Activated CD4-positive, alpha-beta memory T cell treated with anti-CD3 and anti-CD28 coated beads, Interleukin-2, amount 10 ng/mL, durations not matched to agents 7 days and 5 days (primary cell): ENCODE results near the gene TPM2. TPM values are rescaled to one million over a fixed set of nuclear protein-coding genes. Genes with fewer than 3 reads are reported as not detected.
"Not testable (repeated sequence)": the region's sequence is repeated elsewhere in the genome, so short reads cannot be mapped to it uniquely, and the experiment has no call there.

Source experiments
- CTCF ChIA-PET: fragments of 350-600 bp; sonication (Branson Sonifier 250); formaldehyde crosslinking; loops from one replicate; lab custom pipeline; 2021; ENCODE audit warnings: antibody characterized with exemption, inconsistent platforms; lab: Charles Lee
- POLR2A ChIA-PET: fragments of 350-600 bp; sonication (Branson Sonifier 250); formaldehyde crosslinking; loops from one replicate; lab custom pipeline; 2021; ENCODE audit warnings: antibody characterized with exemption; lab: Charles Lee
- DNase-seq: peaks from one replicate; pipeline ENCODE4 v3.0.0-alpha.2; 2020
- H3K27ac Mint-ChIP-seq: one replicate; pipeline ENCODE4 v1.8.0; 2021; ENCODE audit warnings: mild to moderate bottlenecking, mixed read lengths
- H3K27me3 Mint-ChIP-seq: one replicate; pipeline ENCODE4 v1.8.0; 2021; ENCODE audit warnings: mixed read lengths
- H3K36me3 Mint-ChIP-seq: one replicate; pipeline ENCODE4 v1.8.0; 2021; ENCODE audit warnings: low read depth, mixed read lengths
- H3K4me1 Mint-ChIP-seq: one replicate; pipeline ENCODE4 v1.8.0; 2021; ENCODE audit warnings: mixed read lengths
- H3K4me3 Mint-ChIP-seq: one replicate; pipeline ENCODE4 v1.8.0; 2021; ENCODE audit warnings: mild to moderate bottlenecking, mixed read lengths
- H3K9me3 Mint-ChIP-seq: one replicate; pipeline ENCODE4 v1.8.0; 2021; ENCODE audit warnings: mixed read lengths
- total RNA-seq, 2 experiments: library from RNA; stranded (reverse); gene quantifications; one replicate each; pipeline ENCODE4 v1.2.3, GENCODE V29; 2021

TPM2 gene
- total RNA-seq, 2 experiments from 2014 or later, result 8.9 to 9.2 TPM

DNA sequence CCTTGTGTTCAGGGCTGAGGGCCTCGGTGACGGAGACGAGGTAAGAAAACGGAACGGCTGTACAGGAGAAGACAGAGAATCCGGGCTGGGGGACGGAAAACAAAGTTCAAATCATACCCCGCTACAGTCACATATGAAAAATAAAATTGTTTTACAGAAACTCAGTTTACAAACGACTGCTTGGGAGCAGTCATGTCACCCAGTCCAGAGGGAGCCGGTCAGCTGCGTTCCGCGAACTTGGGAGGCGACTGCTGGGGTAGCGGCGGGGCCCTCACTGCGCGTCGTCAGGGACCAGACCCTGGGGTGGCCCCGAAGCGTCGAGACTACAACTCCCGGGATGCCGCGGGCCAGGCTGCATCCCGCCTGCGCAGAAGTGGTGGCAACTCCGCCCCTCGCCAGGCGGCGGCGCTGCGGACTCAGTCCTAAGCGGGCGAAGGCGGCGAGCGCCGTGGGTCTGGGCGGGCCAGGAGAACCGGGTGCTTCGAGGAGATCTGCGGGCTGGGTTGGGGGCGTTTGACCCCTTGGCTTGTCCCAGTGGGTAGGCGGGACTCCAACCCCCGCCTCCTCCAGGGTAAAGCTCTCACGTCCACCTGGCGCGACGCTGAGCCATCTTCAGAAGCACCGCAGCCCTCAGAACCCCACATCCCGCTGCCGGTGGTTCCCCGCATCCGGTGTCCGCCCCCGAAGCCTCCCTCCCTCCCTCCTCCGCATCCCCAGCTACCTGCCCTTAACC is 43.0 kb downstream of the TPM2 start:
- peak; percentile 93 for DNase-seq
- ChIA-PET POLR2A (interaction anchor here (0.6 to 8.7 kb wide), 20 partner anchors 8 to 575 kb away, joined by 3 to 257 read pairs (median 8); partner anchors contain the start of genes ARHGEF39, CCDC107, CD72 and CREB3), CTCF (interaction anchor here (0.5 to 7.4 kb wide), 25 partner anchors 11 to 1313 kb away, joined by 3 to 223 read pairs (median 6); partner anchors contain the start of genes ARHGEF39, CCDC107, CREB3 and GBA2)
- H3K4me3 Mint-ChIP-seq, result peak overlapping the region; percentile 88
- no peaks in the 10 kb centered on the region for H3K27me3 Mint-ChIP-seq
- H3K36me3 Mint-ChIP-seq, result peaks cover 51% of the 10 kb centered on the region
- peak overlapping the region; percentile 92 for H3K27ac Mint-ChIP-seq
- H3K9me3 Mint-ChIP-seq, result no peaks in the 10 kb centered on the region
- H3K4me1 Mint-ChIP-seq, result peaks cover 51% of the 10 kb centered on the region

DNA sequence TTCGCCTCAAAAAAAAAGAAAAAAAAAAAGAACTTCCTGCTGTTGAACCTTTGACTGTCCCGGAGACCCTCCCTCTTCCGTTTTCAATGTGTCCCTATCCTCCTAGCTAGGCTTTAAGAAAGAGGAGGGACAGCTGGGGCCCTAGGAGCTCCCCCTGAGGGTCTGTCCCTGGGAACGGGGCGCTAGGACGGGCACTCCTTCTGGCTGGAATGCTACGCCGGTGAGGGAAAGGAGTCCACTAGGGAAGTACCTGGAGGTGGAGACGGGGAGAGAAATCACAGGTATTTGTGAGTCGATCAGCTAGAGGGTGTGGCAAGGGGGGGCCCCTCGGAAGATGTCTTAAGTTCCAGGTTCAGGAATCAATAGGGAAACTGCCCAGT is 43.6 kb downstream of the TPM2 start:
- Mint-ChIP-seq H3K9me3 (no peaks in the 10 kb centered on the region), H3K27ac (peak overlapping the region; percentile 92), H3K36me3 (peaks cover 57% of the 10 kb centered on the region), H3K4me1 (peaks cover 49% of the 10 kb centered on the region), H3K4me3 (peak overlapping the region; percentile 88), H3K27me3 (no peaks in the 10 kb centered on the region)
- DNase-seq, result no peak
- ChIA-PET CTCF (interaction anchor here (1.3 to 7.4 kb wide), 16 partner anchors 11 to 166 kb away, joined by 4 to 223 read pairs (median 11); partner anchors contain the start of genes ARHGEF39, CCDC107, CREB3 and GBA2), POLR2A (interaction anchor here (0.6 to 8.7 kb wide), 14 partner anchors 15 to 567 kb away, joined by 3 to 257 read pairs (median 12); partner anchors contain the start of genes ARHGEF39, CCDC107, CD72 and CREB3)

DNA sequence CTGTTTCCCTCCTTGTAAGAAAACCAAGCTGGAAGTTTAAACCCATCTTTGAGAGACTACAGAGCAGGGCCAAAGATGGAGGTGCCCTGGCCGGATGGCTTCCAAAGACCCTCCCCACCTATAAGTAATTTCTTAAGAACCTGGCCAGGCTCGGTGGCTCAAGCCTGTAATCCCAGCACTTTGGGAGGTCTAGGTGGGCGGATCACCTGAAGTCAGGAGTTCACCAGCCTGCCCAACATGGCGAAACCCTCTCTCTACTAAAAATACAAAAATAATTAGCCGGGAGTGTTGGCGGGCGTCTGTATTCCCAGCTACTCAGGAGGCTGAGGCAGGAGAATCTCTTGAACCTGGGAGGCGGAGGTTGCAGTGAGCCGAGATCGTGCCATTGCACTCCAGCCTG is 44.0 kb downstream of the TPM2 start:
- Mint-ChIP-seq H3K36me3 (peaks cover 61% of the 10 kb centered on the region), H3K4me3 (peak overlapping the region; percentile 88), H3K27ac (peak overlapping the region; percentile 92), H3K4me1 (peaks cover 45% of the 10 kb centered on the region)
- H3K9me3 Mint-ChIP-seq, DNase-seq, H3K27me3 Mint-ChIP-seq: not testable (repeated sequence)
- ChIA-PET CTCF (interaction anchor here (1.3 to 7.4 kb wide), 13 partner anchors 11 to 166 kb away, joined by 4 to 223 read pairs (median 21); partner anchors contain the start of genes ARHGEF39, CCDC107, CREB3 and GBA2), POLR2A (interaction anchor here (0.6 to 8.7 kb wide), 10 partner anchors 15 to 567 kb away, joined by 4 to 257 read pairs (median 16); partner anchors contain the start of genes ARHGEF39, CCDC107, CD72 and CREB3)

DNA sequence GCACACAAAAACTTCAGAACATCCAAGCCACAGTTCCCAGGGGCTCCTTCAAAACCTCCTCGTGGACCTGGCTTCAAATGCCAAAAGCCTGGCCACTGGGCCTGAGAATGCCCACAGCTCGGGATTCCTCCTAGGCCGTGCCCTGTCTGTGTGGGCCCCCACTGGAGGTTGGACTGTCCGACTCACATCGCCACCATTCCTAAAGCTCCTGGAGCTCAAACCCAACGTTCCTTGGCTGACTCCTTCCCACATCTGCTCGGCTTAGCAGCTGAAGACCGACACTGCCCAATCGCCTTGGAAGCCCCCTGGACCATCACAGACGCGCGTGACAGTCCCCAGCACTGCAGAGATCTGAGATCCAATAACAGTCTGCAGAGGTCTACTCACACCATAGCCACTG is 46.7 kb downstream of the TPM2 start:
- no peak overlapping the region for H3K27ac Mint-ChIP-seq
- no peak for DNase-seq
- H3K9me3 Mint-ChIP-seq, result peaks cover 3% of the 10 kb centered on the region
- H3K4me3 Mint-ChIP-seq, result no peak overlapping the region
- H3K4me1 Mint-ChIP-seq, result peaks cover 46% of the 10 kb centered on the region
- ChIA-PET POLR2A (no interaction called here), CTCF (interaction anchor here (0.7 to 5.8 kb wide), 3 partner anchors 31 to 1061 kb away, joined by 3 to 51 read pairs (median 3); no protein-coding TSS in a partner anchor)
- H3K36me3 Mint-ChIP-seq, result peaks cover 53% of the 10 kb centered on the region
- no peaks in the 10 kb centered on the region for H3K27me3 Mint-ChIP-seq

DNA sequence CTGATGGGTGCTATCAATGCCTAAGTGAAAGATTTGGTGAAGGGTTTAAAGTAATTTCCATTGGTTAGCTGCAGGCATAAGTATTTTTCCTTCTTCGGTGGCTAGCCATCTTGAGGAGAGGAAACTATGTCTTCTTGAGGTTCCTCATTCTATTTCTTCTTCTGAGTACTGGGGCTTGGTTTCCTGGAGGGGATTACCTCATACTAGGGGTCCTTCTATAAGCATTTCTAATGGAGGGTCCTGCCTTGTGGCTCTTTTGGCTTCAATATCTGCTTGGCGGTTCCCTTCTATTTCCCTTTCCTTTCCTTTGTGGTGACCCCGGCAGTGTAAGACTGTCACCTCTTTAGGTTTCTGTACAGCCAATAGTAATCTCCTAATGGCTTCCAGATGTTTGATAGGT is 48.2 kb downstream of the TPM2 start:
- H3K27me3 Mint-ChIP-seq, H3K9me3 Mint-ChIP-seq, DNase-seq, H3K4me3 Mint-ChIP-seq, H3K27ac Mint-ChIP-seq, POLR2A ChIA-PET: not testable (repeated sequence)
- peaks cover 46% of the 10 kb centered on the region for H3K4me1 Mint-ChIP-seq
- CTCF ChIA-PET, result interaction anchor here (1.1 kb wide), 1 partner anchor 55 kb away, joined by 3 read pairs; no protein-coding TSS in a partner anchor
- H3K36me3 Mint-ChIP-seq, result peaks cover 54% of the 10 kb centered on the region

DNA sequence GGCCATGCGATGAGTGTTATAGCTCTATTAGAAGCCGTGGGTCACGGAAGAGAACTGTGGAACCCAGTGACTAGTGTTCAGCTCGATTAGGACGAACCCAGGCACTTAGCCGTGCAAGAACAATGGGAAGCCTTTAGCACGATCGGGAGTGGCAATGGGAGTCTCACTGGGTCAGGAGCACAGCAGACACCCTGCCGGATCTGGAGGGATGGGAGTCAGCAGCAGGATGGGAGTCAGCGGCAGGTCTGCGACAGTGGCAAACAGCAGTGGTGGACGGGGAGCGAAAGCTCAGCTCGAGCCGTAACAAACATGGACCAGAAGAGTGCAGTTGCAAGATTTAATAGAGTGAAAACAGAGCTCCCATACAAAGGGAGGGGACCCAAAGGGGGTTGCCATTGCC is 49.3 kb downstream of the TPM2 start:
- not testable (repeated sequence) for H3K9me3 Mint-ChIP-seq, DNase-seq, H3K4me3 Mint-ChIP-seq, H3K27ac Mint-ChIP-seq, H3K27me3 Mint-ChIP-seq
- Mint-ChIP-seq H3K4me1 (peaks cover 48% of the 10 kb centered on the region), H3K36me3 (peaks cover 54% of the 10 kb centered on the region)
- POLR2A ChIA-PET, result interaction anchor here (1.3 to 2.4 kb wide), 4 partner anchors 9 to 36 kb away, joined by 4 to 8 read pairs (median 6); partner anchors contain the start of genes CCDC107 and RMRP
- CTCF ChIA-PET, result interaction anchor here (1.1 to 2.8 kb wide), 3 partner anchors 21 to 56 kb away, joined by 3 to 13 read pairs (median 5); no protein-coding TSS in a partner anchor

DNA sequence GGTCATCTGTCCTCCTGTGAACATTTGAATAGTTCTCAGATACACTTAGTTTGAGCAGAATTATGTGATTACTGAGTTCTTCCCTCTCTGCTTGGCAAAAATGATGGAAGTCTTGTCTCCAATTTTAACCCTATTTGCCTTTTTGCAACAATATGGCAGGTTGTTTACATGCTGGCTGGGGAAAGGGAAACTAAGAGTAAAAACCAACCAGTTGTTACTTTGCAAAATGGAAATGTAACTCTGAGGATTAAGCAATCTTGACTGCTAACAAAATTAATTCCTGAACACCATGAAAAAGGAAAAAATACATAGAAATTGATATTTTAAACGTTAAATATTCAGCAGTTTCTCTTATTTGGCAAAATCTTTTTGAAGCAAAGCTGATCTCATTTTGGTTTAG is 50.1 kb downstream of the TPM2 start:
- peak overlapping the region; percentile 83 for H3K27ac Mint-ChIP-seq
- H3K27me3 Mint-ChIP-seq, result no peaks in the 10 kb centered on the region
- CTCF ChIA-PET, result interaction anchor here (1.8 to 2.8 kb wide), 2 partner anchors 20 to 28 kb away, joined by 5 to 13 read pairs; no protein-coding TSS in a partner anchor
- peaks cover 44% of the 10 kb centered on the region for H3K4me1 Mint-ChIP-seq
- POLR2A ChIA-PET, result interaction anchor here (1.0 to 2.4 kb wide), 6 partner anchors 8 to 35 kb away, joined by 3 to 8 read pairs (median 6); partner anchors contain the start of genes CCDC107 and RMRP
- no peak for DNase-seq
- H3K36me3 Mint-ChIP-seq, result peaks cover 52% of the 10 kb centered on the region
- H3K4me3 Mint-ChIP-seq, result peak overlapping the region; percentile 43
- H3K9me3 Mint-ChIP-seq, result peaks cover 3% of the 10 kb centered on the region

DNA sequence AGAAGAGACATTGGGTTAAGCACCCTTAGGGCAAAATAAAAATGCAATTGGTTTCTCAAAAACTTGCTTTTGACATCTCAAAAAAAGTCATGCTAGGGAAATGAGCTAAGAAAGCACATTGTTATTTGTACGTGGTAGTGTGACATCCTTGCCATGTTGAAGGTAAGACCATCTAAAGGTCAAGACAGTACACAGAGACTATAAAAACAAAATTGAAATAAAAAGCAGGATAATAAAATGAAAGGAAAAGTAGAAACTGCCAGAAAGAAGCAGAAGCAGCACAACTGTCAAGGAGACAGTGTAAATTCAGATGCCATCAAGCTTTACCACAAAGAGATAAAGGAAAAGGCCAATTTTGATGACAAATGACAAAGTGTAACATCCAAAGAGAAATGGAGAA is 50.5 kb downstream of the TPM2 start:
- ChIA-PET POLR2A (interaction anchor here (1.0 to 2.4 kb wide), 5 partner anchors 8 to 35 kb away, joined by 3 to 8 read pairs (median 7); partner anchors contain the start of genes CCDC107 and RMRP), CTCF (interaction anchor here (1.8 to 2.8 kb wide), 2 partner anchors 19 to 28 kb away, joined by 5 to 13 read pairs; no protein-coding TSS in a partner anchor)
- H3K27me3 Mint-ChIP-seq, H3K4me3 Mint-ChIP-seq, H3K9me3 Mint-ChIP-seq, DNase-seq: not testable (repeated sequence)
- H3K27ac Mint-ChIP-seq, result peak overlapping the region; percentile 83
- peaks cover 39% of the 10 kb centered on the region for H3K4me1 Mint-ChIP-seq
- H3K36me3 Mint-ChIP-seq, result peaks cover 48% of the 10 kb centered on the region

DNA sequence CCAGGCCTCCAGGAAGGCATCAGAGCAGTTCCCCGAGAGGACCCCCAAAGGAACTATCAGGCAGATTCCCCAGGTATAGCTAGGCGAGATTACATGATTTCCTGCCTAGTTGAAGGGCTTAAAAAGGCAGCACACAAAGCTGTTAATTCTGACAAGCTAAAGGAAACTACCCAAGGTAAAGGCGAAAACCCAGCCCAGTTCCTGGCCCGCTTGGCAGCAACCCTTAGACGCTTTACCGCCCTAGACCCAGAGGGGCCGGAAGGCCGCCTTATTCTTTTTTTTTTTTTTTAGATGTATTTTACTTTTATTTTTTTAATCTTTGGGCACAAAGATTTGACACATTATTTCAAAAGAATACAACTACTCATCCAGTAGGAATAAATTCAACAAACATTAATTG is 51.0 kb downstream of the TPM2 start:
- DNase-seq, H3K4me3 Mint-ChIP-seq, H3K27me3 Mint-ChIP-seq, H3K9me3 Mint-ChIP-seq: not testable (repeated sequence)
- H3K27ac Mint-ChIP-seq, result peak overlapping the region; percentile 83
- peaks cover 39% of the 10 kb centered on the region for H3K4me1 Mint-ChIP-seq
- H3K36me3 Mint-ChIP-seq, result peaks cover 47% of the 10 kb centered on the region
- ChIA-PET CTCF (interaction anchor here (0.8 to 2.8 kb wide), 2 partner anchors 19 to 28 kb away, joined by 3 to 13 read pairs; no protein-coding TSS in a partner anchor), POLR2A (interaction anchor here (0.7 to 2.4 kb wide), 8 partner anchors 9 to 35 kb away, joined by 3 to 8 read pairs (median 6); partner anchors contain the start of genes CCDC107 and RMRP)

DNA sequence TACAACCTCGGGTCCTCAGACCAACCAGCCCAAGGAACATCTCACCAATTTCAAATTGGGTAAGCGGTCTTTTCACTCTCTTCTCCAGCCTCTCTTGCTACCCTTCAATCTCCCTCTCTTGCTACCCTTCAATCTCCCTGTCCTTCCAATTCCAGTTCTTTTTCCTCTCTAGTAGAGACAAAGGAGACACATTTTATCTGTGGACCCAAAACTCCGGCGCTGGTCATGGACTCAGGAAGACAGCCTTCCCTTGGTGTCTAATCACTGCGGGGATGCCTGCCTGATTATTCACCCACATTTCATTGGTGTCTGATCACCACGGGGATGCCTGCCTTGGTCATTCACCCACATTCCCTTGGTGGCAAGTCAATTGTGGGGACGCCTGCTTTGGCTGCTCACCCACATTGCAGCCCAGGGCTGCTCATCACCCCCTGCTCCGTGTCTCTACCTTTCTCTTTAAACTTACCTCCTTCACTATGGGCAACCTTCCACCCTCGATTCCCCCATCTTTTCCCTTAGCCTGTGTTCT is 52.2 kb downstream of the TPM2 start:
- DNase-seq, H3K27me3 Mint-ChIP-seq, H3K4me3 Mint-ChIP-seq, H3K27ac Mint-ChIP-seq, CTCF ChIA-PET, H3K9me3 Mint-ChIP-seq: not testable (repeated sequence)
- POLR2A ChIA-PET, result interaction anchor here (0.7 to 2.0 kb wide), 4 partner anchors 10 to 95 kb away, joined by 3 to 7 read pairs (median 4); partner anchors contain the start of gene CREB3
- peaks cover 39% of the 10 kb centered on the region for H3K36me3 Mint-ChIP-seq
- peaks cover 39% of the 10 kb centered on the region for H3K4me1 Mint-ChIP-seq

DNA sequence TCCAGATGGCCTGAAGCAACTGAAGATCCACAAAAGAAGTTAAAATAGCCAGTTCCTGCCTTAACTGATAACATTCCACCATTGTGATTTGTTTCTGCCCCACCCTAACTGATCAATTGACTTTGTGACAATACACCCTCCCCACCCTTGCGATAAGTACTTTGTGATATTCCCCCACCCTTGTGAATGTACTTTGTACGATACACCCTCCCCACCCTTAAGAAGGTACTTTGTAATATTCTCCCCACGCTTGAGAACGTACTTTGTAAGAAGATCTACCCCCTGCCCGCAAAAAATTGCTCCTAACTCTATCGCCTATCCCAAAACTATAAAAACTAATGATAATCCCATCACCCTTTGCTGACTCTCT is 52.9 kb downstream of the TPM2 start:
- H3K9me3 Mint-ChIP-seq, H3K4me3 Mint-ChIP-seq, H3K27ac Mint-ChIP-seq, H3K27me3 Mint-ChIP-seq, DNase-seq: not testable (repeated sequence)
- H3K36me3 Mint-ChIP-seq, result peaks cover 35% of the 10 kb centered on the region
- H3K4me1 Mint-ChIP-seq, result peaks cover 39% of the 10 kb centered on the region
- CTCF ChIA-PET, result interaction anchor here (1.5 to 1.9 kb wide), 2 partner anchors 10 to 25 kb away, joined by 3 to 7 read pairs; no protein-coding TSS in a partner anchor
- POLR2A ChIA-PET, result interaction anchor here (1.4 kb wide), 1 partner anchor 21 kb away, joined by 4 read pairs; the partner anchor contains the start of genes CCDC107 and RMRP
